H1 (cell line): ENCODE results near the gene KLHL2. TPM values are rescaled to one million over a fixed set of nuclear protein-coding genes. Genes with fewer than 3 reads are reported as not detected.
A peak's percentile ranks its signal among the peaks of the same experiment; 100 is the strongest.

Experiments
- CTCF ChIA-PET: fragments of 300-600 bp; sonication (Branson Sonifier 250); formaldehyde crosslinking; loops from one replicate; lab custom pipeline; 2021; ENCODE audit not compliant: partially characterized antibody; lab: Charles Lee
- POLR2A ChIA-PET: fragments of 300-600 bp; sonication (Branson Sonifier 250); formaldehyde crosslinking; loops from one replicate; lab custom pipeline; 2021; ENCODE audit warnings: inconsistent platforms; ENCODE audit not compliant: partially characterized antibody; lab: Charles Lee
- DNase-seq, 2 experiments: peaks; one replicate each; pipeline versions ENCODE4 v3.0.0 to v3.0.0-alpha.2; 2010 to 2022; ENCODE audit warnings: low spot score in 2 of 2, low read depth in 1 of 2, mixed read lengths in 1 of 2
- FAIRE-seq: peaks from 2 replicates; lab custom pipeline; 2011; peaks lifted over from hg19 to GRCh38; lab: Jason Lieb, UNC
- H2AFZ ChIP-seq: 2 replicates; pipeline ENCODE4 v1.8.1; 2012; ENCODE audit warnings: low read length, inconsistent platforms
- H2AK5ac ChIP-seq: 2 replicates; pipeline ENCODE4 v1.6.1; 2013; ENCODE audit warnings: low read depth, low read length
- H2BK120ac ChIP-seq: replicated peaks from 2 replicates; pipeline ENCODE3; 2013; ENCODE audit warnings: low read depth, low read length, inconsistent platforms
- H2BK12ac ChIP-seq: 2 replicates; pipeline ENCODE4 v1.6.1; 2013; ENCODE audit warnings: low read depth, low read length
- H2BK15ac ChIP-seq: 2 replicates; pipeline ENCODE4 v1.6.1; 2013; ENCODE audit warnings: low read length
- H2BK20ac ChIP-seq: 2 replicates; pipeline ENCODE4 v1.6.1; 2013; ENCODE audit warnings: low read length
- H2BK5ac ChIP-seq: 2 replicates; pipeline ENCODE4 v1.6.1; 2013; ENCODE audit warnings: low read depth, low read length
- H3K14ac ChIP-seq: 2 replicates; pipeline ENCODE4 v1.6.1; 2013; ENCODE audit warnings: inconsistent platforms; ENCODE audit not compliant: insufficient read length
- H3K18ac ChIP-seq: 2 replicates; pipeline ENCODE4 v1.6.1; 2013; ENCODE audit warnings: low read length; ENCODE audit errors: extremely low read depth
- H3K23ac ChIP-seq: 2 replicates; pipeline ENCODE4 v1.6.1; 2013; ENCODE audit warnings: inconsistent platforms; ENCODE audit not compliant: insufficient read length
- H3K23me2 ChIP-seq: 2 replicates; pipeline ENCODE4 v1.6.1; 2013; ENCODE audit warnings: low read depth, low read length
- H3K27ac ChIP-seq: 2 replicates; pipeline ENCODE4 v1.6.1; 2011; ENCODE audit warnings: low read depth, low read length, inconsistent platforms
- H3K27me3 ChIP-seq, 4 experiments: replicated peaks in 1 of 4; 1 replicate in 1 of 4; 2 replicates in 3 of 4; pipeline versions ENCODE4 v1.6.1 to v1.8.1; 2011 to 2013; ENCODE audit warnings: low read length in 3 of 4, mild to moderate bottlenecking in 3 of 4, inconsistent platforms in 2 of 4, mixed read lengths in 2 of 4, moderate library complexity in 1 of 4; ENCODE audit not compliant: control insufficient read depth in 3 of 4, insufficient read depth in 3 of 4; ENCODE audit errors: extremely low read depth in 1 of 4
- H3K36me3 ChIP-seq, 4 experiments: 2 replicates each; pipeline versions ENCODE4 v1.6.1 to v1.8.1; 2011 to 2013; ENCODE audit warnings: mild to moderate bottlenecking in 4 of 4, low read length in 3 of 4, moderate library complexity in 2 of 4, control low read depth in 1 of 4, inconsistent platforms in 1 of 4; ENCODE audit not compliant: insufficient read depth in 4 of 4, control insufficient read depth in 2 of 4
- H3K4ac ChIP-seq: replicated peaks from 2 replicates; pipeline ENCODE3; 2013; ENCODE audit warnings: low read length, low read depth, mixed read lengths, inconsistent platforms; ENCODE audit not compliant: insufficient read length
- H3K4me1 ChIP-seq, 4 experiments: replicated peaks in 1 of 4; 1 replicate in 1 of 4; 2 replicates in 3 of 4; pipeline versions ENCODE4 v1.6.1 to v1.8.1; 2011 to 2013; ENCODE audit warnings: low read length in 3 of 4, inconsistent platforms in 2 of 4, mixed read lengths in 1 of 4; ENCODE audit not compliant: insufficient read depth in 4 of 4, control insufficient read depth in 3 of 4
- H3K4me2 ChIP-seq, 2 experiments: 2 replicates each; pipeline versions ENCODE4 v1.6.1 to v1.8.1; 2011 to 2013; ENCODE audit warnings: low read depth in 2 of 2, low read length in 2 of 2, control low read depth in 1 of 2, inconsistent platforms in 1 of 2, mild to moderate bottlenecking in 1 of 2; ENCODE audit not compliant: insufficient read depth in 1 of 2
- H3K4me3 ChIP-seq, 4 experiments: fragments of 200-600, 300-600 bp in 1 of 4; sonication (generic), shearing (Covaris generic), sonication (Bioruptor Twin) in 1 of 4; 2 replicates each; pipeline versions ENCODE4 v1.5.1 to v1.8.1; 2011 to 2016; ENCODE audit warnings: low read length in 4 of 4, low read depth in 3 of 4, control low read depth in 2 of 4, inconsistent platforms in 2 of 4, mild to moderate bottlenecking in 2 of 4, mixed read lengths in 1 of 4, moderate library complexity in 1 of 4; ENCODE audit not compliant: insufficient read depth in 2 of 4; ENCODE audit errors: extremely low read depth in 1 of 4
- H3K56ac ChIP-seq: replicated peaks from 2 replicates; pipeline ENCODE3; 2013; ENCODE audit warnings: low read depth, mild to moderate bottlenecking, mixed read lengths, low read length, inconsistent platforms; ENCODE audit not compliant: insufficient read length
- H3K79me1 ChIP-seq: 2 replicates; pipeline ENCODE4 v1.6.1; 2013; ENCODE audit warnings: low read depth, low read length, control low read depth
- H3K79me2 ChIP-seq, 2 experiments: 2 replicates each; pipeline versions ENCODE4 v1.6.1 to v1.8.1; 2012 to 2013; ENCODE audit warnings: low read length in 2 of 2, mild to moderate bottlenecking in 2 of 2, inconsistent platforms in 1 of 2; ENCODE audit not compliant: insufficient read depth in 2 of 2, control insufficient read depth in 1 of 2
- H3K9ac ChIP-seq, 4 experiments: replicated peaks in 1 of 4; 1 replicate in 1 of 4; 2 replicates in 3 of 4; pipeline versions ENCODE4 v1.6.1 to v1.8.1; 2011 to 2013; ENCODE audit warnings: low read depth in 3 of 4, low read length in 3 of 4, control low read depth in 2 of 4, mild to moderate bottlenecking in 2 of 4, moderate library complexity in 2 of 4, inconsistent platforms in 1 of 4; ENCODE audit errors: extremely low read depth in 1 of 4
- H3K9me3 ChIP-seq, 2 experiments: 2 replicates each; pipeline versions ENCODE4 v1.6.1 to v1.8.1; 2012 to 2013; ENCODE audit warnings: mild to moderate bottlenecking in 2 of 2, moderate library complexity in 2 of 2, control low read depth in 1 of 2, inconsistent platforms in 1 of 2, low read depth in 1 of 2, low read length in 1 of 2, mixed read lengths in 1 of 2; ENCODE audit not compliant: insufficient read depth in 2 of 2
- H4K20me1 ChIP-seq, 2 experiments: replicated peaks in 1 of 2; 2 replicates each; pipeline versions ENCODE3 to v1.8.1; 2011 to 2013; ENCODE audit warnings: inconsistent platforms in 2 of 2, low read length in 2 of 2, mild to moderate bottlenecking in 1 of 2; ENCODE audit not compliant: insufficient read depth in 2 of 2, control insufficient read depth in 1 of 2
- H4K5ac ChIP-seq: 2 replicates; pipeline ENCODE4 v1.6.1; 2013; ENCODE audit warnings: low read length, low read depth, mixed read lengths, inconsistent platforms; ENCODE audit not compliant: insufficient read length
- H4K8ac ChIP-seq: 2 replicates; pipeline ENCODE4 v1.8.0; 2013; ENCODE audit warnings: mild to moderate bottlenecking, moderate library complexity, low read length, inconsistent platforms; ENCODE audit not compliant: insufficient read depth; ENCODE audit errors: extremely low read depth
- H4K91ac ChIP-seq: replicated peaks from 2 replicates; pipeline ENCODE3; 2013; ENCODE audit warnings: low read length, mixed read lengths, inconsistent platforms; ENCODE audit not compliant: insufficient read length
- BCL11A ChIP-seq, 2 experiments: IDR thresholded peaks; one replicate each; pipeline ENCODE4 v1.6.1; 2011; ENCODE audit warnings: low read depth in 2 of 2, low read length in 2 of 2, mild to moderate bottlenecking in 2 of 2
- BRCA1 ChIP-seq: IDR thresholded peaks from 2 replicates; pipeline ENCODE4 v1.6.1; 2012; ENCODE audit warnings: low read depth, low read length, improper control_type of control experiment
- FOSL1 ChIP-seq: IDR thresholded peaks from 2 replicates; pipeline ENCODE4 v1.6.1; 2011; ENCODE audit warnings: mild to moderate bottlenecking, low read depth, low read length, moderate library complexity; ENCODE audit not compliant: insufficient read depth
- RAD21 ChIP-seq, 2 experiments: IDR thresholded peaks in 1 of 2; conservative IDR thresholded peaks in 1 of 2; 2 replicates each; pipeline ENCODE4 v1.6.1; 2011; ENCODE audit warnings: low read depth in 2 of 2, low read length in 2 of 2, improper control_type of control experiment in 1 of 2, inconsistent platforms in 1 of 2, mild to moderate bottlenecking in 1 of 2, moderate library complexity in 1 of 2
- WGBS, 2 experiments: shearing (Covaris generic) in 1 of 2; methylation state at CpG; one replicate each; pipeline versions ENCODE4 v1.1.6 to v1.1.7; 2013 to 2015; ENCODE audit warnings: low lambda C conversion rate in 2 of 2, mixed read lengths in 2 of 2, inconsistent platforms in 1 of 2, low coverage in 1 of 2, missing lambda C conversion rate in 1 of 2; ENCODE audit not compliant: insufficient replicate concordance in 2 of 2, insufficient coverage in 1 of 2, insufficient read length in 1 of 2; ENCODE audit errors: extremely low coverage in 1 of 2, missing lambda C conversion rate in 1 of 2; 5-methylcytosine and 5-hydroxymethylcytosine counted together
- polyA plus RNA-seq, 7 experiments: library from polyadenylated mRNA; depleted of rRNA in 3 of 7; stranded (reverse) in 5 of 7; unstranded in 2 of 7; fragments of >200 nt in 5 of 7; fragments of 200-250 nt in 2 of 7; gene quantifications; 1 replicate in 5 of 7; 2 replicates in 1 of 7; 4 replicates in 1 of 7; pipeline versions ENCODE4 v1.2.1 to v1.2.3, GENCODE V29; 2011 to 2013; ENCODE audit warnings: missing spikeins in 2 of 7, mixed read lengths in 2 of 7
- total RNA-seq: library from RNA; stranded (reverse); fragmentation: NEBNext Ultra II Directional; extraction: Animal tissue kit (Norgen Biotek cat#: 25700); gene quantifications from 2 replicates; pipeline ENCODE4 v1.2.1, GENCODE V29; 2021
- TF ChIP-seq, protein P1 (sequence below): IDR thresholded peaks from 2 replicates; pipeline ENCODE4 v1.6.1; 2012; ENCODE audit warnings: inconsistent platforms

KLHL2 gene
- total and polyA plus RNA-seq, 2 of the 8 experiments (the other 6 are each of a cell fraction or from before 2014, with no cell fraction given): 5.2 to 12.0 TPM

- H2BK5ac ChIP-seq: no peak overlapping the region
- no peaks in the 10 kb centered on the region; the same call in 1 of the 2 replicates for H3K23me2 ChIP-seq
- H2AFZ ChIP-seq: no peak overlapping the region
- H3K23ac ChIP-seq: no peak overlapping the region
- peak; percentile 91 for FAIRE-seq
- H4K5ac ChIP-seq: no peak overlapping the region
- H3K4ac ChIP-seq: no peak overlapping the region
- no peaks in the 10 kb centered on the region for H3K27me3 ChIP-seq
- H3K79me1 ChIP-seq: no peaks in the 10 kb centered on the region
- H3K79me2 ChIP-seq: no peaks in the 10 kb centered on the region
- no peaks in the 10 kb centered on the region for H3K36me3 ChIP-seq
- H4K8ac ChIP-seq: no peak overlapping the region
- peaks cover 0 to 5% of the 10 kb centered on the region in 2 experiments; a peak in 1 of 4 replicates for H3K9me3 ChIP-seq
- no peak overlapping the region for H3K9ac ChIP-seq
- no peak overlapping the region for H4K91ac ChIP-seq
- no peak overlapping the region for H2BK20ac ChIP-seq
- no peak overlapping the region for H3K27ac ChIP-seq
- H2BK120ac ChIP-seq: no peak overlapping the region
- no peak overlapping the region for H3K4me3 ChIP-seq
- H3K4me1 ChIP-seq: no peaks in the 10 kb centered on the region
- H2AK5ac ChIP-seq: no peak overlapping the region
- H4K20me1 ChIP-seq: no peaks in the 10 kb centered on the region
- ChIA-PET CTCF (interaction anchor here (0.6 to 4.7 kb wide), 35 partner anchors 9 to 1574 kb away, joined by 3 to 24 read pairs (median 4); partner anchors contain the start of gene TMEM192), POLR2A (interaction anchor here (1.4 kb wide), 1 partner anchor 30 kb away, joined by 3 read pairs; no protein-coding TSS in a partner anchor)
- no peak overlapping the region for H3K14ac ChIP-seq
- H3K56ac ChIP-seq: no peak overlapping the region
- no peak overlapping the region for H2BK12ac ChIP-seq
- H3K4me2 ChIP-seq: no peak overlapping the region
- H2BK15ac ChIP-seq: no peak overlapping the region
- DNase-seq: no peak
- 36% methylated on average over 2 of the region's 2 CpGs; no CpG with 5 or more reads in 1 of the 2 experiments for WGBS, 2 experiments
- no peak overlapping the region for H3K18ac ChIP-seq
- TF ChIP-seq, protein P1, sequence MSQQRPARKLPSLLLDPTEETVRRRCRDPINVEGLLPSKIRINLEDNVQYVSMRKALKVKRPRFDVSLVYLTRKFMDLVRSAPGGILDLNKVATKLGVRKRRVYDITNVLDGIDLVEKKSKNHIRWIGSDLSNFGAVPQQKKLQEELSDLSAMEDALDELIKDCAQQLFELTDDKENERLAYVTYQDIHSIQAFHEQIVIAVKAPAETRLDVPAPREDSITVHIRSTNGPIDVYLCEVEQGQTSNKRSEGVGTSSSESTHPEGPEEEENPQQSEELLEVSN: no peak
- TF ChIP-seq RAD21 (IDR thresholded peaks at IDR 0.05 in 1 of 2, conservative IDR thresholded peaks at IDR 0.05 in 1 of 2; ENCODE audit: low read depth in 2 of 2, low read length in 2 of 2) (peak; percentile 72 to 80), FOSL1 (no peak), BRCA1 (no peak), BCL11A (IDR thresholded peaks at IDR 0.05; ENCODE audit: low read depth in 2 of 2, low read length in 2 of 2) (no peak)
Observed at GRCh38 chr4:165355900-165356300, 148.5 kb downstream of the KLHL2 start.
